ENCODE data around the gene PLEKHM3.

PLEKHM3 gene

GRCh38 chr2:207847098-207847806, 178.1 kb downstream of the PLEKHM3 start:
- DNase-seq: no peak

- DNase-seq: no peak
Observed at GRCh38 chr2:207845202-207845864, 180.0 kb downstream of the PLEKHM3 start.

DNA sequence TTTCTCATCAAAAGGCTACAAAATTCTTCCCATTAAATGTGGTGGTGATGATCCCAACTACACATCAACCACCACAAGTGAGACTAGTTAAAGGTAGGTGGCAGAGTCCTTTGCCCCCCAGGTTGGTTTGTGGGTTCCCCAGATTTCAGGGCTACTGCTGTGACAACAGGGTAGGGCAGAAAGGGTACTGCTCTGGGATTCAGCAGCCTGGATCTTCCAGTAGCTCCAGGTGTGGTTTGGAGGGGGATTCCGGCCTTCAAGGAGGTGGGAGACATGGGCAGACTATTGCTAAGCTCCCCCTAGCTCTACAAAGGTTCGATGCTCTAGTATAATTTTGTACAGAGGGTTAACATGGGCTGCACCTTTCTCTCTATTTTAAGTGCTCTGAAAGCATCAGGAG, 180.7 kb downstream of the PLEKHM3 start:
- DNase-seq: no peak

GRCh38 chr2:207840101-207840500, 185.2 kb downstream of the PLEKHM3 start:
- DNase-seq: no peak

- no peak for DNase-seq
Observed at GRCh38 chr2:207839575-207839974, 185.8 kb downstream of the PLEKHM3 start.

DNA sequence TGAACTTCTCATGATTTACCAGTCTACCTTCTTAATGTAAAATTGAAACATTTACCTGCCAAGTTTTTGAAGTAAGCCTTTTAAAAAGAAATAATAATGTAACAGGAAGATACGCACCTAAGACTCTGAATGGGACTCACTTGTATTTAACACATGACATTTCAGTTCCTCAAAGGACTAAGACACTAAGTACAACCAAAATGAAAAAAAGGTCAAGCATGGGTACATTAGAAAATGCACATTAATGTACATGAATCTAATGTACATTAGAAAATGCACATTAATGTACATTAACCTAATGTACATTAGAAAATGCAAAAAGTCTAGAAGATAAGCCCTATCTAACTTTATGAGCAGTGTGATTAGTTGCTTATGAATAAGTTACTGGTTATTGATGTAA, 186.3 kb downstream of the PLEKHM3 start:
- DNase-seq: no peak

- DNase-seq: no peak
Observed at GRCh38 chr2:207836521-207837133, 188.7 kb downstream of the PLEKHM3 start.

- DNase-seq: no peak
Observed at GRCh38 chr2:207835805-207836204, 189.5 kb downstream of the PLEKHM3 start.

DNA sequence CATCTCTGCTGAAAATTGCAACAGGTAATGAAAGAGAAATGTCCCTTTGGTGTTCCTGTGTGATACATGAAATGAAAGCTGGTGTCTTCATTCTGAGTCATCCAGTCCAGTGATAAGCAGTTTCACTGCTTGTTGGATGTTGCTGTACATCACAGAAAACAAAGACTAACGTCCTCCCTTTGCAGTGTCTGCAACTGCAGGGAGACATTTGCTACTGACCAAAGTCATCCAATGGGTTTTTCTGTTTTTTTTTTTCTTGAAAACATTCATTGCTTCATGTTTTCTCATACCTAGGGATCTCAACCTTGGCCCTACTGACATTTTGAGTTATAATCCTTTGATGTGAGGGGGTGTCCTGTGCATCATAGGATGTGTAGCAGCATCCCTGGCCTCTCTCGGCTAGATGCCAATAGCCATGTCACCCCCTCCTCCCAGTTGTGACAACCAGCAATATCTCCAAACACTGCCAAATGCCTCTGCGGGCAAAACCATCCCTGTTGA, 192.0 kb downstream of the PLEKHM3 start:
- no peak for DNase-seq

- DNase-seq: no peak
Observed at GRCh38 chr2:207831584-207832248, 193.6 kb downstream of the PLEKHM3 start.

DNA sequence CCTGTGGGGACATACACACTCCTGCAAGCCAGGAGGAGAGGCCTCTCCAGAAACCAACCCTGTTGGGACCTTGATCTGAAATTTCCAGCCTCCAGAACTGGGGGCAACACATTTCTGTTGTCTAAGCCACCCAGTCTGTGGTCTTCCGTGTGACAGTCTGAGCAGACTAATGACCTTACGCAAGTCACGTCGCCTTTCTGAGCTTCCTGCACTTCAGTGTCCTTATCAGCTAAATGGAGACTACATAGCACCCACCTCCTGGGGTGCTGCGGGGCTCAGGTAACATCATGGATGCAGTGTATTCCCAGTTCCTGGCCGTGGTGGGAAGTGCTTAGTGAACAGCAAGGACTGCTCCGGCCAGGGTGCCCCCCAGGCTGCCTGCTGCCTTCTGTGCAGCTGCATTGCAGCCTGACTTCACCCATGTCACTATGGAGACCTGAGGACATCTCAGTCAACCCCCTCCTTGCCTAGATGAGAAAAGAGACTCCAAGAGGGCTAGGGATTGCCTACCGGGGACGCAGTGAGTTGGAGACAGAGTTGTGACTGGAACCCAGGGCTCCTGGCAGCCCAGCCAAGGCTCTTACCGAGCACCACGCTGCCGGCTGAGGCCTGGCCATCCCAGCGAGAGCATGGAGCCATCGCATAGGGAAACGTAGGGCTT, 194.4 kb downstream of the PLEKHM3 start:
- no peak for DNase-seq

DNA sequence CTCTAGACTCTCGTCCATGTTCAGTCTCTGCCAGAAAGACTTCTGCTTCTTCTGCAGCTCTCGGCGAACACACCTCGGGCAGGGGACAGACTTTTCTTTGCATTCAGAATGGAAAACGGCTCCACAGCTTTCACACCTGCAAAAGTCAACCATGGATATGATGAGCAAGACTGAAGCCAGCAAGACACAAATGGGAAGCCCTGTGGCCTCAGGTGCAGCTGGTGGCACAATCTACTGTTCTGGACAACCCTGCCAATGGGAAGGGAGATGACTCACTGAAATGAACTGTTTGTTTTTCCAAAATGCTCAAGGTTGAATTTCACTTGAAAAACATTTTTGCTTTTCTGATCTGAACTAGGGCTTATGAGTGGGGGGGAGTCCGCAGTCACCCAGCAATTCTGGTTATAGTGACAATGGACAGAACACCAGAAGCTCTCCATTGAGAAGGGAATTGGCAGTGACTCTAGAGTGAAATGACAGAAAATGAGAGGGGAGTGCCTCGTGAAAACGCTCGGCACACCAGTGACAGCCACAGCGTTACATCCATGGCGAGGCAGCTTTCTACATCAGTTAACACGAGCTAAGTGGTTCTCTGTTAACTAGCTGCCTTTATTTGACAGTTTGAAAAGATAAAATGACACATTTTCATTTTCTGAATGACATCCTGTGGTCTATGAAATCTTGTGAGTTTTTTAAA, 196.8 kb downstream of the PLEKHM3 start:
- DNase-seq: no peak

DNA sequence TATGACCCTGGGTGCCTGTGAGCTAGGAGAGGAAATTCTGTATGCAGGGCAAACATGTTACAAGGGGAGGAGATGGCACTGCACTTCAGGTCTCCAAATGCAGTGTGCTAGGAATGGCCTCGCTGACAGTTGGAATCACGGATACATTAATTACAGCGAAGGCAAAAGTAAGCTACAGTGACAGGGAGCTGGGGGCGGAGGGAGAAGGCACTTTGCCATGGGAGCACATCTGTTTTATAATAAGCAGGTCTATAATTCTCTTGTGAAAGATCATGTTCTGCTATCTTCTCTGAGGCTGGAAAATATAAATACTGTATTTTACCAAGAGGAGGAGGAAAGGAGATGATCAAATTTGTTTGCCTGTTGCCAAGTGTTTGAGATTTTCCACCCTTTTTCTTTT, 199.3 kb downstream of the PLEKHM3 start:
- no peak for DNase-seq

DNA sequence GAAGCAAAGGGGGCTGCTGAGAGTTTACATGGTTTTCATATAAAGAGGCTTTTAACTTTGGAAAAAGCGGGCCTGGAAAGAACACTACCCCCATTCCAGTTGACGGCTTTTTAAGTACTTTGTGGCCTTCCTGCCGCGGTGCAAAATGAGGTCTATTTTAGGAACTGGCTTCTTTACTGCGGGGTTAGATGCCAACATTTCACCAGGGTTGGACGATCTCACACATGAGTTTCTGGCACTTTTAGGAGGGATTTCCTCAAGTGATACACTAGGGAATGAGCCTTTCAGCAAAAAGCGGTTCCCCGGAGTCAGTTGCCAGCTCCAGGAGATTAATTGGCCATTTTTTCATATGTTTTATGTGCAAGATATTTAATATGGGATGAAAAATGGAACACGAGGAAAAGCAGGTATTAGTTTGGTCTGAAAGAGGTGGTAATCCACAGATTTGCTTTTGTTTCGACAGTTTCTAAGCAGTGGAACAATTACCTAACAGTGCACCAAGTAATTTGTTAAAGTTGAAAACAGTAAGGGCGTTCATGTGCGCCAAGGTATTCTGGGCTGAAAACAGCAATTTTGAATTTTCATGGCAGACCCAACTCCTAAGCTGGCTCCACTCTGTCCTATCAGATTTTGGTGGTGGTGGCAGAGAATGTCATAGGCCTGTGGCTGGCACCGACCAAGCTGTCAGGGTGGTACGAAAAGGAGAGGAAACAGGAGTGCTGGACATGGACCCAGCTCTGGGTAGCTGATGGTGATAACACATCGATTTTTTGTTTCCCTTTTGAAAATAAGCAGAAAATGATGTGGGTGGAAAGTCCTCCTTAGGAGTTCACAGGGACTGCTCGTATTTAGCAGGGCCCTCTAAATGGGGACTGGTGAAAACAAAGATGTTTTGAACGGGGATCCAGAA, 200.0 kb downstream of the PLEKHM3 start:
- no peak for DNase-seq

GRCh38 chr2:207823865-207824264, 201.5 kb downstream of the PLEKHM3 start:
- DNase-seq: no peak

DNA sequence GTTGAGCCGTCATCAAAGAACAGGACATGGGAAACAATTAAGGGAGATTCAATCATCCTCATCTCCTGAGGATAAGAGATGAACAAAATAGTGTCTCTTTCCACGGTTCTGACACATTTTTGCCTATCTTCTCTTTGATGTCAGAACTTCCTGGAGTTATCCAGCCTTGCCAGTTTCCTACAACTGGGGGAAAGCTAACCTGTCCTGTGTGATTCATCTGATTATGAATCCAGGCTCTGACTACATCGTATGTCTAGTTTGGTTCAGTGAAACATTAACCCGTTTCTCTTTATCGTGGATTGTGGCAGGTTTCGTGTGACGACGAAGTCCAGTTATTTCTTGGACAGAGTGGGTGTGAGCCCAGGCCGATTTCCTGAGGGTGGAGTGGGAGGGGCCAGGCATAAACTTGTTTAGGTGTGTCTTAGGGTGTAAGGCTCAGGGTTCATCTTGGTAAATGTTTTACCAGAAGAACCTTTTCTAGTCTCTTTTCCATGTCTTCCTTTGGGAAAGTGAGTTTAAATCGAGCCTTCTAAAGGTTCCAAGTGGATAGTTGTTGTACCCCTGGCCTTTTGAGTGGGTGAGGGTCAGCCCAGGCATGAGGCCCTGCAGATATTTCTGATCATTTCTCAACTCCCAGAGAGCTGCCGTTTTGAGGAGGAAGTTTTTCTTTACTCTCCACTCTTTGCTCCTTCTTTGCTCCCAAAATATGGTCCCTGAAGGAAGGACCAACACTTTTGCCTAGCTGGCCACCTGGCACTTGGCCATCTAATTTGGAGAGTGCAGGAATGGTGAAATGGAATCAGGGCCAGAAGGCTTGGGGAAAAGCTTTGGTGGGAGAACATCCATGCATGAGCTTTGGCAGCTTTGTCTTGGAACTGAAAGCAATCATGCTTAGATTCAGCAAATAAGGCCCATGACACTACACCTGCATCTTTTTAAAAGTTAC, 205.2 kb downstream of the PLEKHM3 start:
- no peak for DNase-seq

- DNase-seq: no peak
Observed at GRCh38 chr2:207819021-207819797, 206.1 kb downstream of the PLEKHM3 start.

DNA sequence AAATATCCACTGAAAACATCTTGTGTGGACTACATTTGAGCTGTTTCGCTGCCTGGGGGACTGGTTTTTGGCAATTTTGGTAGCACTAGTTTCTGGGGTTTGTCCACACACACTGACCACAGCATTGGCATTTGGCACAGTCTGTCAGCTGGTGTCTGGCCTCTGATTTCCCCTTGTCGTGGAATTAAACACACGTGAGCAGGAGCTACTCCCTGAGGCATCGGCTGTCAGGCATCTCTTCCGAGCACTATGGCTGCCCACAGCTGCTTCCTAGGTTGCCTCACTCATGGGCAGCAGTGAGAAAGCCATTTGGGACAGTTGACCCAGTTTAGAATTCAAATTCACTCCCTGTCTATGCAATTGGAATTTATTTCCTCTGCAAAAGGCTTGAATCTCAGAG, 208.8 kb downstream of the PLEKHM3 start:
- no peak for DNase-seq

- DNase-seq: no peak
Observed at GRCh38 chr2:207815254-207815653, 210.1 kb downstream of the PLEKHM3 start.
